ENCODE measurements around the gene RAB19.

The RAB19 gene, protein sequence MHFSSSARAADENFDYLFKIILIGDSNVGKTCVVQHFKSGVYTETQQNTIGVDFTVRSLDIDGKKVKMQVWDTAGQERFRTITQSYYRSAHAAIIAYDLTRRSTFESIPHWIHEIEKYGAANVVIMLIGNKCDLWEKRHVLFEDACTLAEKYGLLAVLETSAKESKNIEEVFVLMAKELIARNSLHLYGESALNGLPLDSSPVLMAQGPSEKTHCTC

GRCh38 chr7:140403878-140404564, at the start of gene RAB19:
Gene RAB19 (plus strand): TSS chr7:140404058. CDS start chr7:140407647, 3,589 bp downstream.
- no peak for DNase-seq

- no peak for DNase-seq
Observed at GRCh38 chr7:140358024-140358411, 45.8 kb upstream of the RAB19 start.

DNA sequence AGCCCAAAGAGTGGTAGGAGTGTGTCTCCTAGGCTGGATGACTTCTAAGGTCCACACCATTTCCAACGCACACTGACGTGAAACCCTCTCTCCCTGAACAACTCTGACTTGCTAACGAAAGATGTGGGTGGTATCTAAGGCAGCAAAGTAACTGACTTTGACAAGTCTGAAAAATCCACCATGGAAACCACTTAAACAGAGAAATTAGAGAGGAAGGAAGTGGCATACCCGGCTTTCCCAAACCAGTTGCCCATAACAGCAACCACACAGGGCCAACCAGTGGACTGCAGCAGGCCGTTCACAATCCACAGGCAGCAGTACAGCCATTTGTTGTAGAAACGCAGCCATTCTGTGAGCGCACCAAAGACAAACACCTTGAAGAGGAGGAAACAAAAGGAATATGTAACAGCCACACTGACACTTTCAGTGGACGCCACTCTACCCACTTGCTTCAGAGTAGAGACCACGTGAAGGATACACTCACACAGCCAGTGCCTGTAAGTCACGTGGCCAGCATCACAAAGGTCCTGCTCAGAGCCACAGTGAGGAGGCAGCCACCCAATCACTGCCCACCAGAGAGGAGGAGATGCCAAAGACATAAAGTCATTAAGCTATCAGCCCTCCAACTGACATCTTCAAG, 45.3 kb upstream of the RAB19 start:
- no peak for DNase-seq

DNA sequence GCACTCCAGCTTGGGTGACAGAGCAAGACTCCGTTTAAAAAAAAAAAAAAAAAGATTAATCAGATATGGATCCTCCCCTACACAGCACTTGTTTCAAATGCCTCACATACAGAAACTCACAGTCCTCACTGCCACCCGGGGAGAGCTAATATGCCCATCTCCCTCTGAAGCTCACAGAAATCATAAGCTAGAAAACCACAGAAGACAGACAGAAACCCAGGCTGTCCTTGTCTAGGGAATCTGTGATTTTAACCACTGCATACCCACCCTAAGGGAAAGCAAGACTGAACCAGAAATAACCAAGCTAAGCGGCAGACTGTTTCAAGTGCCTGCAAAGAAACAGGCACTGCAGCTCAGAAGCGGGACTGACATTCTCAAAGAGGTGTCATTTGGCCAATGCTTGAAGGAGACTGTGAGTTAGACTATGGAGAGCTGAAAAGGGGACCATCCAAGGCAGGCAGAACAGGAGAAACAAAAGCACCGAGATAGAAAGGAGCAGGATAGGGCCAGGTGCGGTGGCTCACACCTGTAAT, 43.1 kb upstream of the RAB19 start:
- no peak for DNase-seq

DNA sequence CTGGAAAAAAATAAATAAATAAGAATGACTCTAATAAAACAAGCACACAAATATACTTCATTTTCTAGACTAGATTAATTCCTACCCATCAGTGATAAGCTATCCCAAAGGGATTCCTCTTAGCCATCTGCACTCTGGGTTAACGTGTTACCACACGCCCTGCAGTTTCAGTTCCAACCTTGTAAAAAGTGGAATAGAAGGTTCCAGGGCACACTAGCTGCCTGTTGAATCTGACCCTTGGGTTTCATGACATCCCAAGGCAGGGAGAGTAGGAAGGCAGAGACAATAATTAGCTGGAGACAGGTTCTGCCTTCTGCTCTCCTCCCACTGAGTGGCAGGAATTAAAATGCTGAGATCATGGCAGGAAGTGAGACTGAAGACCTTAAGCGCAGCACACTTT, 39.0 kb upstream of the RAB19 start:
- no peak for DNase-seq

- no peak for DNase-seq
Observed at GRCh38 chr7:140367528-140367927, 36.3 kb upstream of the RAB19 start.

GRCh38 chr7:140369294-140369693, 34.6 kb upstream of the RAB19 start:
- DNase-seq: no peak

DNA sequence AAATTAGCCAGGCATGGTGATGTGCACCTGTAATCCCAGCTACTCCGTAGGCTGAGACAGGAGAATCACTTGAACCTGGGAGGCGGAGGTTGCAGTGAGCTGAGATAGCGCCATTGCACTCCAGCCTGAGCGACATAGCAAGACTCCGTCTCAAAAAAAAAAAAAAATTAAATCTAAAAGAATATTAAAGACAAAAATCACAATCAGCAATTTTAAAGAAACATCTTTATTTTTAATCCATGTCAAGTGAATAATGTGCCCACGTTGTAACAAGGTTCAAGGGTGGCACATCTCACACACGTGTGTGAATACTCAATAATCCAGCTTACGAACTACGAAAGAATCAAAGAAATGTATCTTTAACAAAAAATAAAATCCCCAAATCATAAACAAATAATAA, 28.5 kb upstream of the RAB19 start:
- no peak for DNase-seq

DNA sequence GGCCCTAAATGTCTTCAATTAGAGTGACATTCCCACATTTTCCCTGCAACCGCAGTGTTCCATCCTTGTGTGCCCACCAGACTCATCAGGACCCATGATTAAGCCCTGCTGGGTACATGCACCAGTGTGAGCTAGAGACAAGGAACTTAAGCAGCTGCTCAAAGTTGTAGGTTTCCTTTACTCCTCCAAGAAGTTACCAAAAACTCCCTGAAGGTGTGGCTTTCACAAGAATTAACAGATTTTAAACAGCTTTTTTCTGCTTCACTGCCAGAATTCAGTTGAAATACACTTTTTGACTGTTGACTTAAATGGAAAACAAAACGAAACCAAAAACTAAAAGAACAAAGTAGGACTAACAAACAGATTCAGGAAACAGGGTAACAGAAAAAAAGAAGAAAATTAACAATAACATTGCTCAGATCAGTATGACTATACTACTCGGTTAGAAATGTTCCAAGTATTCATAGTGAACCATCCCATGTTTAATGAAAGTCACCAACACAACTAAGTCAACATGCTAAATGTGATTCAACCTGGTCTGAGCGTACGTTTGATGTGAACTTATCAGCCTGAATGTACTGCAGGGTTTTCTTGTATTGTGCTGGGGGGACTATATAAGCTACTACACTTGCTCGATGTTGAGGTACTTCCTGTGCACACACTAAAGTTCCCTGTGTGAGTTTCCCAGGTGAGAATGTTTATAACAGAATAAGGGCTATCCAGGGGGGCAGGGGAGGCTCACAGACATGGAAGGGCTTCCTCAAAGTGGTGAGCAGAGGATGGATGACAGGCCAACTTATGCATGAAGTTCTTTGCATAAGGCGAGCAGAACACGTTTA, 27.7 kb upstream of the RAB19 start:
- no peak for DNase-seq

- no peak for DNase-seq
Observed at GRCh38 chr7:140383954-140384713, 19.7 kb upstream of the RAB19 start.

DNA sequence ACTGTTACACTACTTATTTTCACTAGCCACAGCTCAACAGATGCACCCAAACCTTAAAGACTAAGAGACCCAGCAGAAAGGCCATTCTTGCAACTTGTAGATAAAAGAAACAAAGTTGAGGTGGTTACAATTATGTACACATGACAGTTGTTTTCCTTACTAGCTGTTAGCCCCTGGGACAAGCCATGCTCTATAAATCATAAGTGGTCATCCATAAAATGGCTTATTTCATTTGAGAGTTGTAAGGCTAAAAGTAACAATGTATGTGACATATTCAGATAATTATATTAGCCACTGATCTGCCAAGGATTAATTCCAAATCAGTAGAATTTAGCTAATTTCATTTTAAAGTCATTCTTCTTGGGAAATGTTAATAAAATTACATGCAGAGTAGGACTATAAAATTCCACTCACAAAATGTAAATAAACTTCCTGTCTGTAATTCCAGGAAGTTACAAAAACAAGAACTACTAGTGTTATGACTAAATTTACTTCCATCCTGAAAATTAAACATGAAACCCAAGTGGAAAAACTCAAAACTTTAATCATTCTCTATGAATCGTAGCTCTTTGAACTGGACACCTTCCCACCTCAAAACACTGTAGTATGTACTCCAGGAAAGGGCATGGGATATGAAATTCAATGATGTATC, 18.8 kb upstream of the RAB19 start:
- no peak for DNase-seq

GRCh38 chr7:140389445-140389844, 14.4 kb upstream of the RAB19 start:
- DNase-seq: no peak

- DNase-seq: no peak
Observed at GRCh38 chr7:140390034-140390433, 13.8 kb upstream of the RAB19 start.

DNA sequence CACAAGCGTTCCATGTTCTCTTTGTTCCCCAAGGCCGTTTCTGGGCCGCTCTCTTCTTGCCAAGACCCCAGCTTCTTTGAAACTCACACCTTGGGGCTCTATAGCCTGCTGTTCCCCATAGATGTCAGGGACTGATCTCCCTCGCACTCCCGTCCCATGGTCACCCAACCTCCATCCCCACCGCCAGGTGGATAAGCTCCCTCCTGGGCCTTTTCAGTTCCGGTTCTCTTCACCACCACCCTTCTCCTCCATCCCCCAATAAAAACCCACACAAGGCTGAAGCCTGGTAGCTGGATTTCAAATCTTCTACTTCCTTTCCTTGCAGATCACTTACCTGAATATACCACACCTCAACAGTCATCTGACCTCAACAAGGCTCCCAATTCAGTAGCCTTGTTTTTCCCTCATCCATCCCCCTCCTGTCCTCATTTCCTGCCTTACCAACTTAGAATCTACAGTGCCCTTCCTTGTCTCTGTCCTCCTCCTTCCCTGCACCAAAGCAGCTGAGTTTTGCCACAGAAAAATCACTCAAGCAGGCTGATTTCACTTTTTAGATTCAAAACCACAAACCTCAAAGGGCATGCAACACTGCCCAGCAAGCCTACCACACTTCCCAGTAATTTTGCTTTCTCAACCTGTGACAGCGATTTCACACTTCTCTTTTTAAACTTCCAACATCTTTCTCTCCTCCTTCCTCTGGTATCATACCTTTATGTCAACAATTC, 13.2 kb upstream of the RAB19 start:
- DNase-seq: no peak

DNA sequence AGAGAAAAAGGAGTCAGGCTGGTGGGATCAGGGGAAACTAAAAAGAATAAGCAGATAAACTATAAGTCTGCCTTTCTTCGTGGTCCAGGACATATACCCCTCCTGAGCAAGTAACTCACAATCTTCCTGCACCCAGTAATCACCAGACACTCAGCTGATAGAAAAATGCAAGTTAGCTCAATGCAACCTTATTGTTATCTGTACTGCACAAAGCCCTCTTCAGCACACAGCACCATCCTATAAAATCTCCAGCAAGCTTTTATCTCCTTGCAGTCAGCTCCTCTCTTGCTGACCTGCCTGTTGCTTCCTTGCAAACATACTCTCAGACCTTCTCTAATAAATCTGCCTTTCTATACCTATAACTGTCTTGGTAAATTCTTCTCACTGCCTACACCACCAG, 12.2 kb upstream of the RAB19 start:
- no peak for DNase-seq

- DNase-seq: no peak
Observed at GRCh38 chr7:140393756-140394306, 10.0 kb upstream of the RAB19 start.

- DNase-seq: peak; percentile 89
Observed at GRCh38 chr7:140397784-140398750, 5.8 kb upstream of the RAB19 start, which contains the start of gene SLC37A3. Gene SLC37A3 (minus strand): TSS chr7:140398530. CDS start chr7:140382526, 16,004 bp downstream.

DNA sequence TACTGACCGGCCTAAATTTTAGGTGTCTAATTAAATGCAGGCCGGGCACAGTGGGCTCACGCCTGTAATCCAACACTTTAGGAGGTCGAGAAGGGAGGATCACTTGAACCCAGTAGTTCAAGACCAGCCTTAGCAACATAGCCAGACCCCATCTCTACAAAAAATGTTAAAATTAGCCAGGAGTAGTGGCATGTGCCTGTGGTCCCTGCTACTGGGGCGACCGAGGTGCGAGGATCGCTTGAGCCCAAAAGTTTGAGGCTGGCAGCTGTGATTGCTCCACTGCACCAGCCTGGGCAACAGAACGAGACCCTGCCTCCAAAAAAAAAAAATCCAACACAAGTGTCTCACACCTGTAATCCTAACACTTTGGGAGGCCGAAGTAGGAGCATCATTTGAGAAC, 5.0 kb upstream of the RAB19 start:
- no peak for DNase-seq

- DNase-seq: no peak
Observed at GRCh38 chr7:140400381-140400780, 3.5 kb upstream of the RAB19 start.

Measured in right hindlimb (tissue), 1 donor.